Mesendoderm (in vitro differentiated cells): Measurements from ENCODE around the gene GPHN.

Experiments
- DNase-seq: peaks from one replicate; pipeline ENCODE4 v3.0.0; 2013
- H2AK5ac ChIP-seq: 2 replicates; pipeline ENCODE4 v1.6.1; 2013; ENCODE audit warnings: low read length, inconsistent platforms
- H2BK120ac ChIP-seq: 2 replicates; pipeline ENCODE4 v1.6.1; 2013; ENCODE audit warnings: low read depth, mild to moderate bottlenecking, low read length, moderate library complexity, mixed read lengths
- H2BK15ac ChIP-seq: replicated peaks from 2 replicates; pipeline ENCODE4 v1.6.1; 2013; ENCODE audit warnings: low read depth, mild to moderate bottlenecking, moderate library complexity
- H2BK5ac ChIP-seq: 2 replicates; pipeline ENCODE4 v1.6.1; 2013; ENCODE audit warnings: low read length, inconsistent platforms
- H3K18ac ChIP-seq: 2 replicates; pipeline ENCODE4 v1.6.1; 2013; ENCODE audit warnings: mild to moderate bottlenecking, low read length, mixed read lengths
- H3K23ac ChIP-seq: one replicate; pipeline ENCODE4 v1.6.1; 2013; ENCODE audit warnings: low read length
- H3K27ac ChIP-seq: 2 replicates; pipeline ENCODE4 v1.5.1; 2013; ENCODE audit warnings: low read depth, mild to moderate bottlenecking, inconsistent platforms, low read length, moderate library complexity
- H3K27me3 ChIP-seq: 2 replicates; pipeline ENCODE4 v1.6.1; 2013; ENCODE audit warnings: low read length, control low read depth, mild to moderate bottlenecking, inconsistent platforms; ENCODE audit not compliant: insufficient read depth, poor library complexity
- H3K36me3 ChIP-seq: 2 replicates; pipeline ENCODE4 v1.6.1; 2013; ENCODE audit warnings: low read length, inconsistent platforms; ENCODE audit not compliant: control insufficient read depth, insufficient read depth
- H3K4ac ChIP-seq: one replicate; pipeline ENCODE4 v1.6.1; 2013; ENCODE audit warnings: low read depth, mild to moderate bottlenecking, low read length, moderate library complexity
- H3K4me1 ChIP-seq: 2 replicates; pipeline ENCODE4 v1.6.1; 2013; ENCODE audit warnings: low read depth, low read length, inconsistent platforms; ENCODE audit not compliant: control insufficient read depth
- H3K4me2 ChIP-seq: 2 replicates; pipeline ENCODE4 v1.6.1; 2013; ENCODE audit warnings: low read length
- H3K4me3 ChIP-seq: 2 replicates; pipeline ENCODE4 v1.5.1; 2013; ENCODE audit warnings: mild to moderate bottlenecking, low read length
- H3K56ac ChIP-seq: one replicate; pipeline ENCODE4 v1.6.1; 2013; ENCODE audit warnings: low read length
- H3K79me1 ChIP-seq: 2 replicates; pipeline ENCODE4 v1.6.1; 2013; ENCODE audit warnings: low read length, inconsistent platforms
- H3K79me2 ChIP-seq: 2 replicates; pipeline ENCODE4 v1.6.1; 2013; ENCODE audit warnings: mild to moderate bottlenecking, low read length; ENCODE audit not compliant: control insufficient read depth, insufficient read depth
- H3K9ac ChIP-seq: 2 replicates; pipeline ENCODE4 v1.6.1; 2013; ENCODE audit warnings: low read length, inconsistent platforms
- H4K5ac ChIP-seq: one replicate; pipeline ENCODE4 v1.6.1; 2013; ENCODE audit warnings: low read length
- H4K8ac ChIP-seq: one replicate; pipeline ENCODE4 v1.6.1; 2013; ENCODE audit warnings: low read depth, mild to moderate bottlenecking, control low read depth, low read length, moderate library complexity
- WGBS: extraction: QIAGEN DNeasy Blood & Tissue Kit; methylation state at CpG from one replicate; pipeline ENCODE4 v1.1.7; 2013; ENCODE audit warnings: low lambda C conversion rate, missing lambda C conversion rate; ENCODE audit not compliant: insufficient coverage; ENCODE audit errors: extremely low coverage; 5-methylcytosine and 5-hydroxymethylcytosine counted together

Gene GPHN

GRCh38 chr14:66884149-66884548, 376.2 kb downstream of the GPHN start:
- DNase-seq = no peak
- Histone ChIP-seq H3K23ac (no peak overlapping the region), H3K9ac (no peak overlapping the region), H4K5ac (no peak overlapping the region), H3K4me1 (no peaks in the 10 kb centered on the region), H3K4me3 (no peak overlapping the region), H3K4ac (no peak overlapping the region), H3K27me3 (no peaks in the 10 kb centered on the region), H3K4me2 (no peak overlapping the region), H3K56ac (no peak overlapping the region), H3K18ac (no peak overlapping the region), H2AK5ac (no peak overlapping the region), H3K79me1 (no peaks in the 10 kb centered on the region), H4K8ac (no peak overlapping the region), H2BK5ac (no peak overlapping the region), H2BK15ac (no peak overlapping the region), H3K27ac (no peak overlapping the region), H3K36me3 (no peaks in the 10 kb centered on the region), H2BK120ac (no peak overlapping the region), H3K79me2 (no peaks in the 10 kb centered on the region)
- no CpG with 5 or more reads among the region's 2 CpGs for WGBS

GRCh38 chr14:66900719-66901118, 392.8 kb downstream of the GPHN start:
- no peaks in the 10 kb centered on the region for H3K79me1 ChIP-seq
- H3K4ac ChIP-seq = no peak overlapping the region
- H4K8ac ChIP-seq = no peak overlapping the region
- H2BK120ac ChIP-seq = no peak overlapping the region
- H3K36me3 ChIP-seq = no peaks in the 10 kb centered on the region
- H2AK5ac ChIP-seq = no peak overlapping the region
- no peaks in the 10 kb centered on the region for H3K27me3 ChIP-seq
- no CpG with 5 or more reads among the region's 2 CpGs for WGBS
- H2BK15ac ChIP-seq = no peak overlapping the region
- no peak overlapping the region for H3K9ac ChIP-seq
- no peak overlapping the region for H3K18ac ChIP-seq
- H4K5ac ChIP-seq = no peak overlapping the region
- H2BK5ac ChIP-seq = no peak overlapping the region
- no peaks in the 10 kb centered on the region for H3K4me1 ChIP-seq
- no peak overlapping the region for H3K27ac ChIP-seq
- DNase-seq = no peak
- no peak overlapping the region for H3K4me2 ChIP-seq
- no peak overlapping the region for H3K4me3 ChIP-seq
- no peak overlapping the region for H3K23ac ChIP-seq
- no peaks in the 10 kb centered on the region for H3K79me2 ChIP-seq
- no peak overlapping the region for H3K56ac ChIP-seq

- no peak overlapping the region for H4K8ac ChIP-seq
- H3K23ac ChIP-seq = no peak overlapping the region
- H3K4ac ChIP-seq = no peak overlapping the region
- no peak overlapping the region for H2AK5ac ChIP-seq
- no peak overlapping the region for H2BK15ac ChIP-seq
- H3K27ac ChIP-seq = no peak overlapping the region
- H3K4me2 ChIP-seq = no peak overlapping the region
- no peak overlapping the region for H3K56ac ChIP-seq
- no peak overlapping the region for H3K9ac ChIP-seq
- no CpG with 5 or more reads among the region's 1 CpG for WGBS
- DNase-seq = no peak
- H3K79me1 ChIP-seq = no peaks in the 10 kb centered on the region
- H2BK120ac ChIP-seq = no peak overlapping the region
- no peaks in the 10 kb centered on the region for H3K4me1 ChIP-seq
- H2BK5ac ChIP-seq = no peak overlapping the region
- H3K36me3 ChIP-seq = no peaks in the 10 kb centered on the region
- no peak overlapping the region for H3K4me3 ChIP-seq
- no peaks in the 10 kb centered on the region for H3K27me3 ChIP-seq
- H4K5ac ChIP-seq = no peak overlapping the region
- no peaks in the 10 kb centered on the region for H3K79me2 ChIP-seq
- no peak overlapping the region for H3K18ac ChIP-seq
Observed at GRCh38 chr14:66910311-66910840, 402.4 kb downstream of the GPHN start.

DNA sequence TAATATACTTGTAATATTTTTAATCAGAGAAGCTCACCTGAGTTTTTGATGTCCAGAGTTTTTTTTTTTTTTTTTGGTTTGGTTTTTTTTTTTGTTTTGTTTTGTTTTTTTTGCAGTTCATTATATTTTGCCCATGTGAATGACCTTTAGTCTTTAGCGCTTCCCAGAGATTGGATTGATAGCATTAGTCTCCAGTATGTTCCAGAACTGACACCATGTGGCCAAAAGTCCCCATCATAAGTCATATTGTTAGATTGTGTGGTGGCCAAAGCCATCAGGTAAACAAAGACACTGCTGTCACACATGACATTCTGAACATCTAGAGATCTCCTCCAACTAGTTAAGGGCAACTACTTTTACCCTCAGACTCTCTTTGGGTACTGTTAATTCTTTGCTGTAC, 408.5 kb downstream of the GPHN start:
- Histone ChIP-seq H3K79me1 (no peaks in the 10 kb centered on the region), H3K27ac (no peak overlapping the region), H3K56ac (no peak overlapping the region), H2BK120ac (no peak overlapping the region), H3K4me1 (peaks cover 2% of the 10 kb centered on the region), H3K36me3 (no peaks in the 10 kb centered on the region), H2BK5ac (no peak overlapping the region), H3K4ac (no peak overlapping the region), H2AK5ac (no peak overlapping the region), H3K27me3 (no peaks in the 10 kb centered on the region), H3K79me2 (no peaks in the 10 kb centered on the region), H2BK15ac (no peak overlapping the region), H3K4me2 (no peak overlapping the region), H3K23ac (no peak overlapping the region), H4K8ac (no peak overlapping the region), H3K9ac (no peak overlapping the region), H3K18ac (no peak overlapping the region), H3K4me3 (no peak overlapping the region), H4K5ac (no peak overlapping the region)
- WGBS = no CpG with 5 or more reads among the region's 1 CpG
- DNase-seq = no peak

- H2AK5ac ChIP-seq = no peak overlapping the region
- H3K36me3 ChIP-seq = no peaks in the 10 kb centered on the region
- H3K4me2 ChIP-seq = no peak overlapping the region
- peak; percentile 85 for DNase-seq
- WGBS = no CpG with 5 or more reads among the region's 5 CpGs
- no peaks in the 10 kb centered on the region for H3K79me2 ChIP-seq
- H3K27ac ChIP-seq = no peak overlapping the region
- no peak overlapping the region for H2BK120ac ChIP-seq
- H3K4me1 ChIP-seq = peaks cover 2% of the 10 kb centered on the region
- H3K79me1 ChIP-seq = no peaks in the 10 kb centered on the region
- no peak overlapping the region for H2BK5ac ChIP-seq
- no peak overlapping the region for H3K4me3 ChIP-seq
- H3K18ac ChIP-seq = no peak overlapping the region
- no peak overlapping the region for H3K56ac ChIP-seq
- no peak overlapping the region for H4K5ac ChIP-seq
- H3K23ac ChIP-seq = no peak overlapping the region
- H2BK15ac ChIP-seq = no peak overlapping the region
- H4K8ac ChIP-seq = no peak overlapping the region
- no peaks in the 10 kb centered on the region for H3K27me3 ChIP-seq
- no peak overlapping the region for H3K9ac ChIP-seq
- H3K4ac ChIP-seq = no peak overlapping the region
Observed at GRCh38 chr14:66918527-66918926, 410.6 kb downstream of the GPHN start.

- Histone ChIP-seq H3K4me3 (no peak overlapping the region), H3K36me3 (no peaks in the 10 kb centered on the region), H2AK5ac (no peak overlapping the region), H3K4me2 (no peak overlapping the region), H2BK5ac (no peak overlapping the region), H3K18ac (no peak overlapping the region), H4K8ac (no peak overlapping the region), H3K9ac (no peak overlapping the region), H3K4ac (no peak overlapping the region), H3K79me2 (no peaks in the 10 kb centered on the region), H3K27ac (no peak overlapping the region), H4K5ac (no peak overlapping the region), H3K4me1 (peaks cover 2% of the 10 kb centered on the region), H3K79me1 (no peaks in the 10 kb centered on the region), H3K56ac (no peak overlapping the region), H2BK15ac (no peak overlapping the region), H3K27me3 (no peaks in the 10 kb centered on the region), H2BK120ac (no peak overlapping the region), H3K23ac (no peak overlapping the region)
- WGBS = 100% methylated on average over 1 of the region's 1 CpG
- no peak for DNase-seq
Observed at GRCh38 chr14:66920196-66920595, 412.2 kb downstream of the GPHN start.
